Cardiac muscle cell (in vitro differentiated cells and primary cell): ENCODE data around the gene SPPL3. TPM values are rescaled to one million over a fixed set of nuclear protein-coding genes. Genes with fewer than 3 reads are reported as not detected.

Experiments used
- DNase-seq, 2 donors: peaks; one replicate each; pipeline versions ENCODE4 v3.0.0 to v3.0.0-alpha.2; 2010 to 2017; ENCODE audit warnings: low read depth in 1 of 2, low spot score in 1 of 2
- H3K27ac ChIP-seq: fragments of 200-600 bp; sonication (generic); 2 replicates; pipeline ENCODE4 v1.5.1; 2016
- H3K27me3 ChIP-seq: fragments of 200-600 bp; sonication (generic); 2 replicates; pipeline ENCODE4 v1.6.0; 2016; ENCODE audit warnings: control low read depth
- H3K36me3 ChIP-seq: fragments of 200-600 bp; sonication (generic); 2 replicates; pipeline ENCODE4 v1.5.1; 2016; ENCODE audit warnings: control low read depth
- H3K4me1 ChIP-seq: fragments of 200-600 bp; sonication (generic); 2 replicates; pipeline ENCODE4 v1.8.1; 2017; ENCODE audit warnings: low read depth, mild to moderate bottlenecking, mixed run types
- H3K4me3 ChIP-seq: fragments of 200-600 bp; sonication (generic); 2 replicates; pipeline ENCODE4 v1.5.1; 2016; ENCODE audit warnings: mild to moderate bottlenecking
- H3K9me3 ChIP-seq: fragments of 200-600 bp; sonication (generic); 2 replicates; pipeline ENCODE4 v1.5.1; 2017; ENCODE audit warnings: low read depth, mild to moderate bottlenecking, control low read depth
- polyA plus RNA-seq: library from polyadenylated mRNA; unstranded; fragments of >200 nt; fragmentation: Nextera tagmentation; extraction: Ambion mirVana; gene quantifications from 2 replicates; pipeline ENCODE4 v1.2.1, GENCODE V29; 2016
- total RNA-seq: library from RNA; depleted of rRNA; stranded (reverse); fragments of >200 nt; gene quantifications from 2 replicates; pipeline ENCODE4 v1.2.3, GENCODE V29; 2016
- TF ChIP-seq, protein P1 (sequence below): IDR thresholded peaks from 2 replicates; pipeline ENCODE4 v1.5.1; 2012; ENCODE audit warnings: low read depth, mild to moderate bottlenecking, low read length

SPPL3 gene
- total and polyA plus RNA-seq, 2 experiments from 2014 or later = 26.9 to 111 TPM

DNA sequence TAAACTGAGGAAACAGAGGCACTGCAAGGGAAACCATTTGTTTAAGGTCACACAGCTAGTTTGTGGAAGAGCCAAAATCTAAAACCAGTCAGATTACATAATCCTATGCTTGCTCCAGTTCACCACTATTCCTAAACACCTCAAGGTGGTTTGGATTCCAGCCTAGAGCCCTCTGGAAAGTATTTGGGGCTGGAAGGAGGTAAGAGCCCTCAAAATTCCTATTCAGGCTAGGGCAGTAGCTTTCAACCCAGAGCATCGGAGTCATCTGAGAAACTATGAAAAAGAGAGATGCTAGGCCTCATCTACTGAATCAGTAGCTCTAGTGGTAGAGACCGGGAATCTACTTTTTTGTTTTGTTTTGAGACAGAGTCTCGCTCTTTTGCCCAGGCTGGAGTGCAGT is 16.0 kb upstream of the SPPL3 start:
- Histone ChIP-seq H3K27ac (no peak overlapping the region), H3K4me1 (no peaks in the 10 kb centered on the region), H3K36me3 (no peaks in the 10 kb centered on the region), H3K4me3 (no peak overlapping the region), H3K9me3 (no peaks in the 10 kb centered on the region), H3K27me3 (no peaks in the 10 kb centered on the region)
- DNase-seq = no peak
- TF ChIP-seq, protein P1, sequence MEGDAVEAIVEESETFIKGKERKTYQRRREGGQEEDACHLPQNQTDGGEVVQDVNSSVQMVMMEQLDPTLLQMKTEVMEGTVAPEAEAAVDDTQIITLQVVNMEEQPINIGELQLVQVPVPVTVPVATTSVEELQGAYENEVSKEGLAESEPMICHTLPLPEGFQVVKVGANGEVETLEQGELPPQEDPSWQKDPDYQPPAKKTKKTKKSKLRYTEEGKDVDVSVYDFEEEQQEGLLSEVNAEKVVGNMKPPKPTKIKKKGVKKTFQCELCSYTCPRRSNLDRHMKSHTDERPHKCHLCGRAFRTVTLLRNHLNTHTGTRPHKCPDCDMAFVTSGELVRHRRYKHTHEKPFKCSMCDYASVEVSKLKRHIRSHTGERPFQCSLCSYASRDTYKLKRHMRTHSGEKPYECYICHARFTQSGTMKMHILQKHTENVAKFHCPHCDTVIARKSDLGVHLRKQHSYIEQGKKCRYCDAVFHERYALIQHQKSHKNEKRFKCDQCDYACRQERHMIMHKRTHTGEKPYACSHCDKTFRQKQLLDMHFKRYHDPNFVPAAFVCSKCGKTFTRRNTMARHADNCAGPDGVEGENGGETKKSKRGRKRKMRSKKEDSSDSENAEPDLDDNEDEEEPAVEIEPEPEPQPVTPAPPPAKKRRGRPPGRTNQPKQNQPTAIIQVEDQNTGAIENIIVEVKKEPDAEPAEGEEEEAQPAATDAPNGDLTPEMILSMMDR = no peak

DNA sequence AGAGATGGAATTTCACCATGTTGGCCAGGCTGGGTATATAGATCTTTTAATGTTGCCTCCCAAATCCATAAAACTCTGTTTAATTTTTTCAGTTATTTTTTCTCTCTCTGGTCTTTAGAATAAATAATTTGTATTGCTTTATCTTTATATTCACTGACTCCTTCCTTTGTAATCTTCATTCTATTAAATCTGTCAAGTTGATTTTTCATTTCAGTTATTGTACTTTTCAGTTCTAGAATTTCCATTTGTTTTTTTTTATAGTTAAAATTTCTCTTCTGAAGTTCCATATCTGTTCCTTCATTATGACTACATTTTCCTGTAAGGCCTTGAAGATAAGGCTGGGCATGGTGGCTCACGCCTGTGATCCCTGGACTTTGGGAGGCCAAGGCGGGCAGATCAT is 13.6 kb upstream of the SPPL3 start:
- Histone ChIP-seq H3K36me3 (no peaks in the 10 kb centered on the region), H3K4me1 (no peaks in the 10 kb centered on the region), H3K27me3 (no peaks in the 10 kb centered on the region), H3K9me3 (no peaks in the 10 kb centered on the region), H3K27ac (no peak overlapping the region), H3K4me3 (no peak overlapping the region)
- TF ChIP-seq, protein P1 = no peak
- no peak for DNase-seq

DNA sequence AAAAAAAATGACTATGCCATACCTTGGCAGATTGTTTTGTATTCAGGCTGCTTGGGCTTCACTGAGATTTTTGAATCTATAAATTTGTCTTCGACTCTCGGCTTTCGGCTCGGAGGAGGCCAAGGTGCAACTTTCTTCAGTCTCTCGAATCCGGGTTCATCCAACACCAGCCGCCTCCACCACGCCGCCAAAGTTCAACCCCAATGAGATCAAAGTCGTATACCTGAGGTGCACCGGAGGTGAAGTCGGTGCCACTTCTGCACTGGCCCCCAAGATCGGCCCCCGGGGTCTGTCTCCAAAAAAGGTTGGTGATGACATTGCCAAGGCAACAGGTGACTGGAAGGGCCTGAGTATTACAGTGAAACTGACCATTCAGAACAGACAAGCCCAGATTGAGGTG is 12.4 kb upstream of the SPPL3 start:
- H3K27me3 ChIP-seq = no peaks in the 10 kb centered on the region
- no peak overlapping the region for H3K27ac ChIP-seq
- DNase-seq = no peak
- H3K4me1 ChIP-seq = no peaks in the 10 kb centered on the region
- no peak overlapping the region for H3K4me3 ChIP-seq
- TF ChIP-seq, protein P1 = no peak
- no peaks in the 10 kb centered on the region for H3K36me3 ChIP-seq
- H3K9me3 ChIP-seq = no peaks in the 10 kb centered on the region

DNA sequence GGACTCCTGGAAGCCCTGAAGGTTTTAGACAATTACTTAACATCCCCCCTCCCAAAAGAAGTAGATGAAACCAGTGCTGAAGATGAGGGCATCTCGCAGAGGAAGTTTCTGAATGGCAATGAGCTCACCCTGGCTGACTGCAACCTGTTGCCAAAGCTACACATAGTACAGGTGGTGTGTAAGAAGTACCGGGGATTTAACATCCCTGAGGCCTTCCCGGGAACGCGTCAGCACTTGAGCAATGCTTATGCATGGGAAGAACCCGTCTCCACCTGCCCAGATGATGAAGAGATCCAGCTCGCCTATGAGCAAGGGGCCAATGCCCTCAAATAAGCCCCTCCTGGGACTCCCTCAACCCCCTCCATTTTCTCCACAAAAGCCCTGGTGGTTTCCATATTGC is 10.6 kb upstream of the SPPL3 start:
- TF ChIP-seq, protein P1 = no peak
- no peak for DNase-seq
- H3K27ac ChIP-seq = no peak overlapping the region

DNA sequence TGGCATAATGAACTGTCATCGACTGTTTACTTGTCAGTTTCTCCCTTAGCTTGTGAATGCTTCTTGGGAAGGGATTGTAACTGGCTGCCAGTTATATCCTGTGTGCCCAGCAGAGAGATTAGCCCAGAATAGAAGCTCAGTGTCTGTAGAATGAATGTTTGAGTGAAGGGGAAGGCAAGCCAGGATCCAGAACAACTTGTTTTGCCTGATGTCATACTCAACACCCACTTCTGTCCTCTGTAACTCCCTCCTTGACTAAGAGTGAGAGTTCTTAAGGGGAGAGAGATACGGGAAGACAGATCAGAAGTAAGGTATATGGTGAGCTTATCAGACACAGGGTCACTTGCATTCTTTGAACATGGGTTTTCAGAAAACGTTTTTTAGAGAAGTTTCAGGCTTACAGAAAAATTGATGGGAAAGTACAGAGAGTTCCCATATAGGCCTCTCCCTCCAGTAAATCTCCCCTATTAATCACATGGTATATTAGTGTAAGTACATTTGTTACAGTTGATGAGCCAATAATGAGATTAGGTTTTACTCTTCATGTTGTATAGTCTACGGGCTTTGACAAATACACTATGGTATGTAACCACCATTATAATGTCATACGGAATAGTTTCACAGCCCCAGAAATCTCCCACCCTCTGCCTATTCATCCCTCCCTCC is 5.6 kb upstream of the SPPL3 start:
- H3K36me3 ChIP-seq = no peaks in the 10 kb centered on the region
- no peaks in the 10 kb centered on the region for H3K9me3 ChIP-seq
- H3K4me3 ChIP-seq = no peak overlapping the region
- H3K27ac ChIP-seq = peak overlapping the region; percentile 40
- TF ChIP-seq, protein P1 = no peak
- no peaks in the 10 kb centered on the region for H3K27me3 ChIP-seq
- peaks cover 5% of the 10 kb centered on the region for H3K4me1 ChIP-seq
- peak in 1 of 2 donors; percentile 33 for DNase-seq

More for the DNA sequence above, 10.6 kb upstream of the SPPL3 start:
- Histone ChIP-seq H3K27me3 (no peaks in the 10 kb centered on the region), H3K4me3 (no peak overlapping the region), H3K9me3 (no peaks in the 10 kb centered on the region), H3K4me1 (no peaks in the 10 kb centered on the region), H3K36me3 (no peaks in the 10 kb centered on the region)
